CD4-positive, alpha-beta T cell treated with Interleukin-6 at 100 ng/mL for 8 hours (primary cell): ENCODE measurements around the gene HERC2.
A peak's percentile ranks its signal among the peaks of the same experiment; 100 is the strongest.

Experiments used
- DNase-seq: peaks from one replicate; pipeline ENCODE4 v3.0.0-alpha.2; 2020; ENCODE audit warnings: mixed read lengths, low spot score

The HERC2 gene

GRCh38 chr15:28096670-28097431, 225.1 kb downstream of the HERC2 start:
- no peak for DNase-seq

GRCh38 chr15:28096411-28096669, 225.6 kb downstream of the HERC2 start:
- DNase-seq = no peak

GRCh38 chr15:28094732-28095521, 227.1 kb downstream of the HERC2 start:
- DNase-seq = no peak

- DNase-seq = no peak
Measured at GRCh38 chr15:28093752-28094535, 228.0 kb downstream of the HERC2 start.

- no peak for DNase-seq
Measured at GRCh38 chr15:28091313-28091712, 230.7 kb downstream of the HERC2 start.

- DNase-seq = peak; percentile 44
Measured at GRCh38 chr15:28086175-28086703, 235.7 kb downstream of the HERC2 start.

- no peak for DNase-seq
Measured at GRCh38 chr15:28085489-28086174, 236.3 kb downstream of the HERC2 start.

GRCh38 chr15:28084547-28084946, 237.4 kb downstream of the HERC2 start:
- no peak for DNase-seq

- no peak for DNase-seq
Measured at GRCh38 chr15:28082891-28083684, 238.9 kb downstream of the HERC2 start.

- no peak for DNase-seq
Measured at GRCh38 chr15:28081594-28081993, 240.4 kb downstream of the HERC2 start.

- no peak for DNase-seq
Measured at GRCh38 chr15:28080386-28080785, 241.6 kb downstream of the HERC2 start.

- no peak for DNase-seq
Measured at GRCh38 chr15:28079313-28079969, 242.5 kb downstream of the HERC2 start.

- no peak for DNase-seq
Measured at GRCh38 chr15:28078191-28078719, 243.7 kb downstream of the HERC2 start.

GRCh38 chr15:28075573-28075972, 246.4 kb downstream of the HERC2 start:
- no peak for DNase-seq

GRCh38 chr15:28068930-28069329, 253.0 kb downstream of the HERC2 start:
- no peak for DNase-seq

GRCh38 chr15:28066231-28066630, 255.7 kb downstream of the HERC2 start:
- DNase-seq = no peak
